Kidney (tissue), 14 donors: ENCODE results near the gene L3MBTL4. TPM values are rescaled to one million over a fixed set of nuclear protein-coding genes. Genes with fewer than 3 reads are reported as not detected.

ENCODE experiments used
- DNase-seq, 5 donors: peaks; one replicate each; pipeline ENCODE4 v3.0.0-alpha.2; 2013 to 2020
- FAIRE-seq: peaks from 2 replicates; lab custom pipeline; 2012; peaks lifted over from hg19 to GRCh38; lab: Jason Lieb, UNC
- H3K27ac ChIP-seq, 2 donors: one replicate each; pipeline ENCODE4 v1.7.0; 2013; ENCODE audit warnings: low read depth in 2 of 2, low read length in 2 of 2, inconsistent platforms in 1 of 2
- H3K27me3 ChIP-seq: one replicate; pipeline ENCODE4 v1.7.1; 2013; ENCODE audit warnings: low read length, inconsistent platforms; ENCODE audit not compliant: control insufficient read depth, insufficient read depth
- H3K36me3 ChIP-seq, 3 donors: one replicate each; pipeline versions ENCODE4 v1.7.0 to v1.7.1; 2013; ENCODE audit warnings: low read length in 3 of 3, control low read depth in 1 of 3, inconsistent platforms in 1 of 3; ENCODE audit not compliant: insufficient read depth in 3 of 3, control insufficient read depth in 2 of 3
- H3K4me1 ChIP-seq, 3 donors: one replicate each; pipeline versions ENCODE4 v1.7.0 to v1.7.1; 2013; ENCODE audit warnings: low read length in 3 of 3, inconsistent platforms in 1 of 3, low read depth in 1 of 3; ENCODE audit not compliant: control insufficient read depth in 2 of 3, insufficient read depth in 2 of 3
- H3K4me3 ChIP-seq, 3 donors: one replicate each; pipeline versions ENCODE4 v1.7.0 to v1.8.1; 2013; ENCODE audit warnings: low read length in 3 of 3, control low read depth in 1 of 3, inconsistent platforms in 1 of 3
- H3K9ac ChIP-seq, 3 donors: one replicate each; pipeline versions ENCODE4 v1.7.0 to v1.7.1; 2013; ENCODE audit warnings: low read length in 3 of 3, control low read depth in 1 of 3, inconsistent platforms in 1 of 3
- H3K9me3 ChIP-seq, 3 donors: one replicate each; pipeline versions ENCODE4 v1.7.0 to v1.7.1; 2013; ENCODE audit warnings: low read length in 3 of 3, control low read depth in 1 of 3, inconsistent platforms in 1 of 3; ENCODE audit not compliant: control insufficient read depth in 2 of 3, insufficient read depth in 1 of 3
- intact Hi-C: fragments of 100-400 bp; cut with DNase I; formaldehyde crosslinking; loops from one replicate; pipeline ENCODE4 v1.11.1; 2022
- polyA plus RNA-seq: library from polyadenylated mRNA; stranded (reverse); fragments of 350-450 nt; fragmentation: Illumina TruSeq; extraction: RNeasy Lipid Tissue Mini Kit (QIAGEN cat#74804); gene quantifications from one replicate; pipeline ENCODE4 v1.2.3, GENCODE V29; 2014; ENCODE audit warnings: low read depth, low replicate concordance; ENCODE audit not compliant: insufficient read depth
- total RNA-seq: library from RNA; stranded (reverse); fragmentation: NEBNext Ultra II Directional; extraction: Animal tissue kit (Norgen Biotek cat#: 25700); gene quantifications from one replicate; pipeline ENCODE4 v1.2.1, GENCODE V29; 2021
- TF ChIP-seq, protein P1 (sequence below): IDR thresholded peaks from 3 replicates; pipeline ENCODE4 v1.5.1; 2012; ENCODE audit warnings: mild to moderate bottlenecking, moderate library complexity, borderline replicate concordance; ENCODE audit not compliant: insufficient read depth; ENCODE audit errors: extremely low read depth
- donor health status: control.
- donor health status: control.
- donor health status: control.
- donor health status: control.
- donor health status: control.
- donor health status: DM: yes; HTN: yes; CAD: no.
- donor health status: Normal renal cell carcinoma (clear cell type).

The L3MBTL4 gene
- total and polyA plus RNA-seq, 2 donors from 2014 or later, result 3.9 to 15.2 TPM

DNA sequence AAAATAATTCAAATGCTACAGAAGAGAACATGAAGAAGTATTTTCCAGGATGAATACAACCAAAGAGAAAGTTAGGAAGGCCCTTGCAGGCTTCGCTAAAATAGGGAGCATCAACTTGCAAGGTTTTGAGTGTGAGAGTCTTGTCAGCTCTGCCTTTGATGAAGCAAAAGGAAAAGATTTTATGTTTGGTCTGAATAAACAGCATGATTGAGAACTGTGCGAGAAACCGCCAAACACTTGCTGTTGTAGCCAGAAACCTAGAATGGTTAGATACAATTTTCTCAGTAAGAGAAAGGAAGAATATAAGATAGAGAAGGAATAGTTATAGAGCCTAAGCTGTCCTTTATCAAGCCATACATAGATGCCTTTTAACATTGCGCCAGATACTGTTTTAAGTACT, 163.6 kb downstream of the L3MBTL4 start:
- intact Hi-C loops, result no loop called here
- no peak overlapping the region for H3K27ac ChIP-seq
- no peak for FAIRE-seq

GRCh38 chr18:6249788-6250187, 164.9 kb downstream of the L3MBTL4 start:
- no peak for FAIRE-seq
- no peaks in the 10 kb centered on the region for H3K9me3 ChIP-seq

More for the DNA sequence above, 163.6 kb downstream of the L3MBTL4 start:
- TF ChIP-seq, protein P1, sequence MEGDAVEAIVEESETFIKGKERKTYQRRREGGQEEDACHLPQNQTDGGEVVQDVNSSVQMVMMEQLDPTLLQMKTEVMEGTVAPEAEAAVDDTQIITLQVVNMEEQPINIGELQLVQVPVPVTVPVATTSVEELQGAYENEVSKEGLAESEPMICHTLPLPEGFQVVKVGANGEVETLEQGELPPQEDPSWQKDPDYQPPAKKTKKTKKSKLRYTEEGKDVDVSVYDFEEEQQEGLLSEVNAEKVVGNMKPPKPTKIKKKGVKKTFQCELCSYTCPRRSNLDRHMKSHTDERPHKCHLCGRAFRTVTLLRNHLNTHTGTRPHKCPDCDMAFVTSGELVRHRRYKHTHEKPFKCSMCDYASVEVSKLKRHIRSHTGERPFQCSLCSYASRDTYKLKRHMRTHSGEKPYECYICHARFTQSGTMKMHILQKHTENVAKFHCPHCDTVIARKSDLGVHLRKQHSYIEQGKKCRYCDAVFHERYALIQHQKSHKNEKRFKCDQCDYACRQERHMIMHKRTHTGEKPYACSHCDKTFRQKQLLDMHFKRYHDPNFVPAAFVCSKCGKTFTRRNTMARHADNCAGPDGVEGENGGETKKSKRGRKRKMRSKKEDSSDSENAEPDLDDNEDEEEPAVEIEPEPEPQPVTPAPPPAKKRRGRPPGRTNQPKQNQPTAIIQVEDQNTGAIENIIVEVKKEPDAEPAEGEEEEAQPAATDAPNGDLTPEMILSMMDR, result no peak
- H3K27me3 ChIP-seq, result no peaks in the 10 kb centered on the region
- no peak overlapping the region for H3K4me3 ChIP-seq
- no peaks in the 10 kb centered on the region for H3K36me3 ChIP-seq
- no peak overlapping the region for H3K9ac ChIP-seq
- no peak for DNase-seq
- H3K4me1 ChIP-seq, result peaks cover 0 to 10% (median 4%) of the 10 kb centered on the region in 3 donors
- no peaks in the 10 kb centered on the region for H3K9me3 ChIP-seq

GRCh38 chr18:6249170-6249569, 165.5 kb downstream of the L3MBTL4 start:
- no peak for DNase-seq
- Histone ChIP-seq H3K27ac (no peak overlapping the region), H3K9me3 (no peaks in the 10 kb centered on the region), H3K36me3 (no peaks in the 10 kb centered on the region), H3K4me1 (no peaks in the 10 kb centered on the region), H3K4me3 (no peak overlapping the region), H3K27me3 (no peaks in the 10 kb centered on the region), H3K9ac (no peak overlapping the region)
- intact Hi-C loops, result no loop called here
- TF ChIP-seq, protein P1, result no peak
- FAIRE-seq, result no peak

More at GRCh38 chr18:6249788-6250187, 164.9 kb downstream of the L3MBTL4 start:
- TF ChIP-seq, protein P1, result no peak
- intact Hi-C loops, result no loop called here
- no peak for DNase-seq
- no peaks in the 10 kb centered on the region for H3K36me3 ChIP-seq
- H3K27ac ChIP-seq, result no peak overlapping the region
- H3K27me3 ChIP-seq, result no peaks in the 10 kb centered on the region
- peaks cover 0 to 3% (median under 1%) of the 10 kb centered on the region in 3 donors for H3K4me1 ChIP-seq
- H3K9ac ChIP-seq, result no peak overlapping the region
- no peak overlapping the region for H3K4me3 ChIP-seq

- H3K4me3 ChIP-seq, result no peak overlapping the region
- no peaks in the 10 kb centered on the region for H3K4me1 ChIP-seq
- DNase-seq (no peak), FAIRE-seq (no peak)
- intact Hi-C loops, result no loop called here
- H3K27ac ChIP-seq, result no peak overlapping the region
- H3K9me3 ChIP-seq, result no peaks in the 10 kb centered on the region
- H3K9ac ChIP-seq, result no peak overlapping the region
- no peaks in the 10 kb centered on the region for H3K27me3 ChIP-seq
- TF ChIP-seq, protein P1, result no peak
- no peaks in the 10 kb centered on the region for H3K36me3 ChIP-seq
Observed at GRCh38 chr18:6248017-6248416, 166.7 kb downstream of the L3MBTL4 start.
